Transverse colon (tissue), 4 donors: ENCODE results near the gene OS9. TPM values are rescaled to one million over a fixed set of nuclear protein-coding genes. Genes with fewer than 3 reads are reported as not detected.

Source experiments
- DNase-seq: peaks from one replicate; pipeline ENCODE4 v3.0.0-alpha.2; 2019
- H3K27ac ChIP-seq, 4 donors: fragments of 200-600 bp; sonication (generic); 2 replicates each; pipeline ENCODE4 v1.5.1; 2016 to 2018; ENCODE audit warnings: inconsistent platforms in 4 of 4
- H3K27me3 ChIP-seq: fragments of 200-600 bp; sonication (generic); 2 replicates; pipeline ENCODE4 v1.5.1; 2017; ENCODE audit warnings: inconsistent platforms
- H3K36me3 ChIP-seq, 4 donors: fragments of 200-600 bp; sonication (generic); 2 replicates each; pipeline ENCODE4 v1.5.1; 2017 to 2019; ENCODE audit warnings: inconsistent platforms in 4 of 4
- H3K4me1 ChIP-seq, 4 donors: fragments of 200-600 bp; sonication (generic); 2 replicates each; pipeline ENCODE4 v1.5.1; 2017 to 2020; ENCODE audit warnings: inconsistent platforms in 4 of 4
- H3K4me3 ChIP-seq, 4 donors: fragments of 200-600 bp; sonication (generic); 1 replicate in 1 of 4; 2 replicates in 3 of 4; pipeline versions ENCODE4 v1.5.1 to v1.6.1; 2017 to 2019; ENCODE audit warnings: inconsistent platforms in 4 of 4
- H3K9me3 ChIP-seq, 2 donors: fragments of 200-600 bp; sonication (generic); 2 replicates each; pipeline ENCODE4 v1.5.1; 2017 to 2019; ENCODE audit warnings: inconsistent platforms in 2 of 2
- EP300 ChIP-seq: sonication (generic); formaldehyde crosslinking; IDR thresholded peaks from one replicate; pipeline ENCODE4 v1.6.1; 2017; ENCODE audit warnings: antibody characterized with exemption, low read depth
- POLR2A ChIP-seq: fragments of 450-650 bp; IDR thresholded peaks from one replicate; pipeline ENCODE4 v1.6.1; 2016; ENCODE audit warnings: antibody characterized with exemption, mild to moderate bottlenecking, moderate library complexity
- POLR2AphosphoS5 ChIP-seq, 3 donors: sonication (generic); formaldehyde crosslinking; IDR thresholded peaks; one replicate each; pipeline ENCODE4 v1.6.1; 2016; ENCODE audit warnings: antibody characterized with exemption in 3 of 3
- WGBS, 2 donors: methylation state at CpG; one replicate each; pipeline ENCODE4 v1.1.5; 2018; ENCODE audit warnings: low coverage in 1 of 2; 5-methylcytosine and 5-hydroxymethylcytosine counted together
- in situ Hi-C, 4 donors: fragments of 200-750 bp; cut with MboI; loops; one replicate each; pipeline versions ENCODE4 v1.15.0 to v1.15.1; 2017; ENCODE audit warnings: low sequenced_read_pairs in 3 of 4, low pct_ligation_motif_present in 1 of 4, low pct_unique_long_range_greater_than_20kb in 1 of 4
- intact Hi-C: fragments of 100-400 bp; cut with DNase I; formaldehyde crosslinking; loops from one replicate; pipeline ENCODE4 v1.15.1; 2023; ENCODE audit warnings: low total_unique reads
- total RNA-seq, 4 donors: library from RNA; depleted of rRNA; stranded (reverse); fragments of >200 nt; gene quantifications; one replicate each; pipeline ENCODE4 v1.1.0, GENCODE V29; 2016
- TF ChIP-seq, protein P1 (sequence below), 5 experiments: fragments of 200-600 bp in 3 of 5; fragments of 450-650 bp in 2 of 5; sonication (generic) in 3 of 5; IDR thresholded peaks; 1 replicate in 2 of 5; 2 replicates in 3 of 5; pipeline ENCODE4 v1.5.1; 2016 to 2017; ENCODE audit warnings: antibody characterized with exemption in 5 of 5, inconsistent platforms in 3 of 5, mild to moderate bottlenecking in 2 of 5, moderate library complexity in 1 of 5

The OS9 gene
- total RNA-seq, 4 donors from 2014 or later = 187 to 362 (median 249) TPM

DNA sequence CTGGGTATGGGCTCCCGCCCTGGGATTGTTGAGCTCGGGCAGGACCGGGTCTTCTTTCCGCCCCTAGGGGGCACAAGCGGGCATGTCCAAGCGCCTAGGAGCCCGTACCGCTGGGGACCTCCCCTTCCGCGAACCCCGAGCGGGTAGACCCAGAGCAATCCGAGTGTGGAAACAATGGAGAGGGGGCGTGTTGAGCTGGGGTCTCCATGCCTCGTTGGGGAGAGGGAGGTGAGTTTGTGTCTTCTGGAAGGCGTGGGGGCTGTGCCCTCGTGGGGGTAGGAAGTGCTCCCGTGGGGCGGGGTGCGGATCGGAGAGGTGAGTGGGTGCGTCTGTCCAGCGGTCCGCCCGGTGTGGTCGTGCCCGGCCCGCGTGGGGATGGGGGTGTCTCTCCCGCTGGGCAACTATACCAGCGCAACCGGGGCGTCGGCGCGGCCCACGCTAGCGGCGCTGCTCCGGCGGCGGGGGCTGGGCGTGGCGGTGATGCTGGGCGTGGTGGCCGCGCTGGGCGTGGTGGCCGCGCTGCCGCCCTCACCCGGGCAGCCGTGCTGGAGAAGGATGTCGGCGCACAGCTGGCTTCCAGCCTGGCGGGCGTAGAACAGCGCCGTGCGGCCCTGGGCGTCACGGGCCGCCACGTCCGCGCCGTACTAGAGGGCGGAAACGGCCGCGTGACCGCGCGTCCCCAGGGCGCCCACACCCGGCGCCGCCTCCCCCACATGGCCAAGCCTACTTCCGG is 32.4 kb downstream of the OS9 start:
- 38% methylated on average over 77 of the region's 79 CpGs; no CpG with 5 or more reads in 1 of the 2 donors for WGBS, 2 donors
- peak overlapping the region; percentile 23 to 70 (median 26) for H3K27ac ChIP-seq
- TF ChIP-seq, protein P1, sequence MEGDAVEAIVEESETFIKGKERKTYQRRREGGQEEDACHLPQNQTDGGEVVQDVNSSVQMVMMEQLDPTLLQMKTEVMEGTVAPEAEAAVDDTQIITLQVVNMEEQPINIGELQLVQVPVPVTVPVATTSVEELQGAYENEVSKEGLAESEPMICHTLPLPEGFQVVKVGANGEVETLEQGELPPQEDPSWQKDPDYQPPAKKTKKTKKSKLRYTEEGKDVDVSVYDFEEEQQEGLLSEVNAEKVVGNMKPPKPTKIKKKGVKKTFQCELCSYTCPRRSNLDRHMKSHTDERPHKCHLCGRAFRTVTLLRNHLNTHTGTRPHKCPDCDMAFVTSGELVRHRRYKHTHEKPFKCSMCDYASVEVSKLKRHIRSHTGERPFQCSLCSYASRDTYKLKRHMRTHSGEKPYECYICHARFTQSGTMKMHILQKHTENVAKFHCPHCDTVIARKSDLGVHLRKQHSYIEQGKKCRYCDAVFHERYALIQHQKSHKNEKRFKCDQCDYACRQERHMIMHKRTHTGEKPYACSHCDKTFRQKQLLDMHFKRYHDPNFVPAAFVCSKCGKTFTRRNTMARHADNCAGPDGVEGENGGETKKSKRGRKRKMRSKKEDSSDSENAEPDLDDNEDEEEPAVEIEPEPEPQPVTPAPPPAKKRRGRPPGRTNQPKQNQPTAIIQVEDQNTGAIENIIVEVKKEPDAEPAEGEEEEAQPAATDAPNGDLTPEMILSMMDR (IDR thresholded peaks at IDR 0.05) = peak; percentile 65 to 77 (median 73)
- no peak for TF ChIP-seq POLR2A
- no peak for TF ChIP-seq EP300

DNA sequence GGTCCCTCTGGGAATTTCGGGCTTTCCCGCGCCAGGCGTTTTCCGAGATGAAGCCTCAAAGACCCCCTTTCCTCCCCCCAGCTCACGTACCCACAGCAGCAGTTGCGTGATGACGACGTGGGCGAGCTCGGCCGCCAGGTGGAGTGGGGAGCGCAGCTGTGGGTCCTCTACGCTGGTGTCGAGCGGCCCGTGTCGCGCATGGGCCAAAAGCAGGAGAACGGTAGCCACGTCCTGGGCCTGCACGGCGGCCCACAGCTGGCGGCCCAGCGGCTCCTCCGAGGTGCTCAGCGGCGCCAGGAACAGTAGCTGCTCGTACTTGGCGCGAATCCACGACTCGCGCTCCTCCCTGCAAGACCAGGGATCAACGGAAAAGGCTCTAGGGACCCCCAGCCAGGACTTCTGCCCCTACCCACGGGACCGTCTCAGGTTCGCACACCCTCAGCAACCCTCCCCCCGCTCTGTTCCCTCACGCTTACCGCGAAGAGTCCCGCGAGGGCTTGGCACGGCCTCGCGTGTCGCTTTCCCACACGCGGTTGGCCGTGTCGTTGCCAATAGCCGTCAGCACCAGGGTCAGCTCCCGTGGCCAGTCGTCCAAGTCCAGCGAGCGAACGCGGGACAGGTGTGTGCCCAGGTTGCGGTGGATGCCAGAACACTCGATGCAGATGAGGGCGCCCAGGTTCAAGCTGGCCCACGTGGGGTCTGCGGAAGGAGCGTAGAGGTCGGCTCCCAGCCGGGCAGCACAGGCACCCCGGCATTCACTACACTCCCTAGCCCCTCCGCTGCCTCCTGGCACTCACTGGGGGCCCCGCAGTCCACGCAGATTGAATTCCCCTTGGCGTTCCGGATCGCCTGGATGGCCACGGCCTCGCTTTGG is 33.2 kb downstream of the OS9 start:
- no peak for TF ChIP-seq EP300
- TF ChIP-seq POLR2A = no peak
- TF ChIP-seq, protein P1 (IDR thresholded peaks at IDR 0.05) = peak; percentile 27 to 42 (median 36)
- no peak for TF ChIP-seq POLR2AphosphoS5 (IDR thresholded peaks at IDR 0.05)
- H3K4me1 ChIP-seq = peaks cover 3 to 17% (median 9%) of the 10 kb centered on the region in 4 donors
- no peaks in the 10 kb centered on the region for H3K36me3 ChIP-seq
- H3K27me3 ChIP-seq = peaks cover 30% of the 10 kb centered on the region
- peak; percentile 33 for DNase-seq
- WGBS, 2 donors = 45% methylated on average over 61 of the region's 76 CpGs; no CpG with 5 or more reads in 1 of the 2 donors
- peak overlapping the region; percentile 23 to 70 (median 26) for H3K27ac ChIP-seq
- intact Hi-C loops = no loop called here
- no peaks in the 10 kb centered on the region for H3K9me3 ChIP-seq
- in situ Hi-C loops = no loop called here
- H3K4me3 ChIP-seq = peak overlapping the region; percentile 2 to 59 (median 42)

More for the DNA sequence above, 32.4 kb downstream of the OS9 start:
- in situ Hi-C loops = no loop called here
- intact Hi-C loops = no loop called here
- Histone ChIP-seq H3K4me3 (peak overlapping the region; percentile 2 to 59 (median 42)), H3K36me3 (no peaks in the 10 kb centered on the region), H3K4me1 (peaks cover 3 to 17% (median 9%) of the 10 kb centered on the region in 4 donors), H3K27me3 (peaks cover 23% of the 10 kb centered on the region), H3K9me3 (no peaks in the 10 kb centered on the region)
- peak; percentile 87 for DNase-seq

DNA sequence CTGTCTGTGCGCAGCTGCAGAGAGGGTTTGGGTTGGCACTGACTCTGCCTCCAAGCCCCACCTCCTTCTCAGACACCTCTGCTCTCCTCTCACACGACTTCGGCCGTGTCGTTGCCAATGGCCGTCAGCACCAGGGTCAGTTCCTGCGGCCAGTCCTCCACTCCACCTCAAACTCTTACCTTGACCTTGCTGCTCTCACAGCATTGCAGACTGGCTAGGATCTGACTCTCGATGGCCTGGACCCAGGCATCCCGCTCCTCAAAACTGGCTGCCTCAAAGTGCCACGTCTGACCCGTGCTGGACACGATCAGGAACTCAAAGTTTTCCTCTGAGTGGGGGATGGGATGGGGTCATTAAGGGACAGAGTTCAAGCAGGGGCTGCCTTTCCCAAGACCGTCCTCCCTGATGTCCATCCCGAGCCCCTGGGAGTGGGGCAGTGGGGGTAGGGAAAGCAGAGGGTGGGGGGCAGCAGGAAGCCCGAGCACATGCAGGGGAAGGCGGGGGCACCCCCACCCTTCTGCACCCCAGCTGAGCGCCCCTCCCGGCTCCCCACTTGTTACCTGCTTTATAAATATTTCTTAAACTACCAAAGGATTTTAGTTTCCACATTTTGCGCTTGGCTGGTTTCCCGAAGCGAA is 33.9 kb downstream of the OS9 start:
- Histone ChIP-seq H3K4me1 (peaks cover 3 to 17% (median 9%) of the 10 kb centered on the region in 4 donors), H3K36me3 (no peaks in the 10 kb centered on the region), H3K9me3 (no peaks in the 10 kb centered on the region), H3K27ac (no peak overlapping the region), H3K27me3 (peaks cover 37% of the 10 kb centered on the region), H3K4me3 (no peak overlapping the region)
- no peak for DNase-seq
- in situ Hi-C loops (no loop called here), intact Hi-C loops (no loop called here)
- 37 to 56% methylated on average over 11 to 20 of the region's 21 CpGs for WGBS, 2 donors
- TF ChIP-seq EP300 (no peak), POLR2A (no peak), POLR2AphosphoS5 (IDR thresholded peaks at IDR 0.05) (no peak)
- TF ChIP-seq, protein P1 (IDR thresholded peaks at IDR 0.05) = no peak
